ENCODE results near the gene IPO9. TPM values are rescaled to one million over a fixed set of nuclear protein-coding genes. Genes with fewer than 3 reads are reported as not detected.

IPO9 gene
- total RNA-seq, 1 experiment from 2014 or later, result 80.6 TPM

DNA sequence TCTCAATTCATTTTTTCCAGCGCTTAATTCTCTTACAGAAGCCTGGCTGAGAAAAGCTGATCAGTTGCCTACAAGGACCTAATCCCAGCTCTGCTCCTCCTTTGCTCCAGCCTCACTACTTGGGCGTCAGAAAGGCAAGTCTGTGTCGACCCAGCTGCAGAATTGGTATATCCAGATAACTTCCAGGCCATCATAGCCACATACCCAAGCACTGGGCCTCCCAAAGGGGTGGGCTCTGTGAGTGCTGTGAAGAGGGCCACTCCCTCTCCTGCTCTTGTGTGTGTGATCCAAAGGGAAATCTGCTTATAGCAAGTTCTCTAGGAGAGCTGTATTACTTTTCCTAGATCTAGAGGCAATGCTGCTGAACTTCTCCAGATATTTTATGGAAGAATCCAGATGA is 99.3 kb downstream of the IPO9 start:
- Histone ChIP-seq H3K27ac (ENCODE audit: low read depth, low read length) (no peak overlapping the region), H3K79me2 (ENCODE audit: insufficient read depth, low read length) (no peaks in the 10 kb centered on the region), H3K27me3 (ENCODE audit: insufficient read depth, low read length) (no peaks in the 10 kb centered on the region), H3K4me1 (ENCODE audit: control insufficient read depth in 1 of 2, insufficient read depth in 2 of 2, low read length in 2 of 2) (peaks cover 3 to 6% of the 10 kb centered on the region in 2 experiments; a peak in 2 of 4 replicates), H3K9ac (ENCODE audit: low read length) (no peak overlapping the region), H3K4me2 (ENCODE audit: low read length) (no peak overlapping the region), H3K9me3 (ENCODE audit: control insufficient read depth in 1 of 2, insufficient read depth in 1 of 2, low read depth in 1 of 2, low read length in 2 of 2) (no peaks in the 10 kb centered on the region), H3K4me3 (replicated peaks in 1 of 2; ENCODE audit: low read depth in 1 of 2, low read length in 2 of 2) (no peak overlapping the region), H3K36me3 (ENCODE audit: control insufficient read depth in 1 of 2, insufficient read depth in 2 of 2, low read length in 2 of 2) (no peaks in the 10 kb centered on the region), H4K20me1 (ENCODE audit: insufficient read depth) (no peaks in the 10 kb centered on the region), H3K9me2 (ENCODE audit: insufficient read depth) (no peaks in the 10 kb centered on the region), H2AFZ (ENCODE audit: low read depth, low read length, poor library complexity, severe bottlenecking) (no peak overlapping the region)
- POLR2A ChIA-PET, result interaction anchor here (1.1 kb wide), 1 partner anchor 45 kb away, joined by 3 read pairs; no protein-coding TSS in a partner anchor
- no peak for ATAC-seq
- RAD21 ChIA-PET (ENCODE audit: low non-redundant PET in 1 of 2, low total read pairs in 2 of 2, uncharacterized antibody in 2 of 2, unreplicated experiment in 2 of 2), result no interaction called here
- BruUV-seq (replicated peaks), result no TSS peak
- intact Hi-C loops (cut with micrococcal nuclease), result no loop called here
- CTCF ChIA-PET, result no interaction called here
- no peak for DNase-seq (ENCODE audit: low read depth, low spot score)
- TF ChIP-seq YY1 (IDR thresholded peaks at IDR 0.05; ENCODE audit: extremely low read depth, insufficient replicate concordance, low read depth, low read length) (no peak), FOSL1 (IDR thresholded peaks at IDR 0.05; ENCODE audit: low read depth) (no peak), ZNF274 (IDR thresholded peaks at IDR 0.05; ENCODE audit: low read depth, low read length) (no peak), CBX3 (IDR thresholded peaks at IDR 0.05; ENCODE audit: low read depth) (no peak), SP1 (IDR thresholded peaks at IDR 0.05; ENCODE audit: low read depth) (no peak), ELF1 (IDR thresholded peaks at IDR 0.05; ENCODE audit: borderline replicate concordance, low read depth) (no peak), SRF (IDR thresholded peaks at IDR 0.05; ENCODE audit: low read depth) (no peak), JUND (IDR thresholded peaks at IDR 0.05) (no peak), EGR1 (IDR thresholded peaks at IDR 0.05; ENCODE audit: low read depth) (no peak)
- TF ChIP-seq, protein P1, sequence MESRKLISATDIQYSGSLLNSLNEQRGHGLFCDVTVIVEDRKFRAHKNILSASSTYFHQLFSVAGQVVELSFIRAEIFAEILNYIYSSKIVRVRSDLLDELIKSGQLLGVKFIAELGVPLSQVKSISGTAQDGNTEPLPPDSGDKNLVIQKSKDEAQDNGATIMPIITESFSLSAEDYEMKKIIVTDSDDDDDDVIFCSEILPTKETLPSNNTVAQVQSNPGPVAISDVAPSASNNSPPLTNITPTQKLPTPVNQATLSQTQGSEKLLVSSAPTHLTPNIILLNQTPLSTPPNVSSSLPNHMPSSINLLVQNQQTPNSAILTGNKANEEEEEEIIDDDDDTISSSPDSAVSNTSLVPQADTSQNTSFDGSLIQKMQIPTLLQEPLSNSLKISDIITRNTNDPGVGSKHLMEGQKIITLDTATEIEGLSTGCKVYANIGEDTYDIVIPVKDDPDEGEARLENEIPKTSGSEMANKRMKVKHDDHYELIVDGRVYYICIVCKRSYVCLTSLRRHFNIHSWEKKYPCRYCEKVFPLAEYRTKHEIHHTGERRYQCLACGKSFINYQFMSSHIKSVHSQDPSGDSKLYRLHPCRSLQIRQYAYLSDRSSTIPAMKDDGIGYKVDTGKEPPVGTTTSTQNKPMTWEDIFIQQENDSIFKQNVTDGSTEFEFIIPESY (IDR thresholded peaks at IDR 0.05; ENCODE audit: extremely low read depth, insufficient replicate concordance, low read length), result no peak
- TF ChIP-seq, protein P2, sequence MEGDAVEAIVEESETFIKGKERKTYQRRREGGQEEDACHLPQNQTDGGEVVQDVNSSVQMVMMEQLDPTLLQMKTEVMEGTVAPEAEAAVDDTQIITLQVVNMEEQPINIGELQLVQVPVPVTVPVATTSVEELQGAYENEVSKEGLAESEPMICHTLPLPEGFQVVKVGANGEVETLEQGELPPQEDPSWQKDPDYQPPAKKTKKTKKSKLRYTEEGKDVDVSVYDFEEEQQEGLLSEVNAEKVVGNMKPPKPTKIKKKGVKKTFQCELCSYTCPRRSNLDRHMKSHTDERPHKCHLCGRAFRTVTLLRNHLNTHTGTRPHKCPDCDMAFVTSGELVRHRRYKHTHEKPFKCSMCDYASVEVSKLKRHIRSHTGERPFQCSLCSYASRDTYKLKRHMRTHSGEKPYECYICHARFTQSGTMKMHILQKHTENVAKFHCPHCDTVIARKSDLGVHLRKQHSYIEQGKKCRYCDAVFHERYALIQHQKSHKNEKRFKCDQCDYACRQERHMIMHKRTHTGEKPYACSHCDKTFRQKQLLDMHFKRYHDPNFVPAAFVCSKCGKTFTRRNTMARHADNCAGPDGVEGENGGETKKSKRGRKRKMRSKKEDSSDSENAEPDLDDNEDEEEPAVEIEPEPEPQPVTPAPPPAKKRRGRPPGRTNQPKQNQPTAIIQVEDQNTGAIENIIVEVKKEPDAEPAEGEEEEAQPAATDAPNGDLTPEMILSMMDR (IDR thresholded peaks at IDR 0.05 in 2 of 3, conservative IDR thresholded peaks at IDR 0.05 in 1 of 3; ENCODE audit: borderline replicate concordance in 1 of 3, insufficient read depth in 1 of 3, low read depth in 2 of 3, low read length in 2 of 3), result no peak
- TF ChIP-seq, protein P3, sequence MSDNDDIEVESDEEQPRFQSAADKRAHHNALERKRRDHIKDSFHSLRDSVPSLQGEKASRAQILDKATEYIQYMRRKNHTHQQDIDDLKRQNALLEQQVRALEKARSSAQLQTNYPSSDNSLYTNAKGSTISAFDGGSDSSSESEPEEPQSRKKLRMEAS (IDR thresholded peaks at IDR 0.05), result no peak
- TF ChIP-seq, protein P4, sequence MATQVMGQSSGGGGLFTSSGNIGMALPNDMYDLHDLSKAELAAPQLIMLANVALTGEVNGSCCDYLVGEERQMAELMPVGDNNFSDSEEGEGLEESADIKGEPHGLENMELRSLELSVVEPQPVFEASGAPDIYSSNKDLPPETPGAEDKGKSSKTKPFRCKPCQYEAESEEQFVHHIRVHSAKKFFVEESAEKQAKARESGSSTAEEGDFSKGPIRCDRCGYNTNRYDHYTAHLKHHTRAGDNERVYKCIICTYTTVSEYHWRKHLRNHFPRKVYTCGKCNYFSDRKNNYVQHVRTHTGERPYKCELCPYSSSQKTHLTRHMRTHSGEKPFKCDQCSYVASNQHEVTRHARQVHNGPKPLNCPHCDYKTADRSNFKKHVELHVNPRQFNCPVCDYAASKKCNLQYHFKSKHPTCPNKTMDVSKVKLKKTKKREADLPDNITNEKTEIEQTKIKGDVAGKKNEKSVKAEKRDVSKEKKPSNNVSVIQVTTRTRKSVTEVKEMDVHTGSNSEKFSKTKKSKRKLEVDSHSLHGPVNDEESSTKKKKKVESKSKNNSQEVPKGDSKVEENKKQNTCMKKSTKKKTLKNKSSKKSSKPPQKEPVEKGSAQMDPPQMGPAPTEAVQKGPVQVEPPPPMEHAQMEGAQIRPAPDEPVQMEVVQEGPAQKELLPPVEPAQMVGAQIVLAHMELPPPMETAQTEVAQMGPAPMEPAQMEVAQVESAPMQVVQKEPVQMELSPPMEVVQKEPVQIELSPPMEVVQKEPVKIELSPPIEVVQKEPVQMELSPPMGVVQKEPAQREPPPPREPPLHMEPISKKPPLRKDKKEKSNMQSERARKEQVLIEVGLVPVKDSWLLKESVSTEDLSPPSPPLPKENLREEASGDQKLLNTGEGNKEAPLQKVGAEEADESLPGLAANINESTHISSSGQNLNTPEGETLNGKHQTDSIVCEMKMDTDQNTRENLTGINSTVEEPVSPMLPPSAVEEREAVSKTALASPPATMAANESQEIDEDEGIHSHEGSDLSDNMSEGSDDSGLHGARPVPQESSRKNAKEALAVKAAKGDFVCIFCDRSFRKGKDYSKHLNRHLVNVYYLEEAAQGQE (IDR thresholded peaks at IDR 0.05; ENCODE audit: low read depth), result no peak
